GM08714 (cell line): ENCODE results near the gene BRD8.
"Not testable (repeated sequence)": the region's sequence is repeated elsewhere in the genome, so short reads cannot be mapped to it uniquely, and the experiment has no call there.

Source experiments
- H3K4me3 ChIP-seq: fragments of 200-500 bp; sonication (Bioruptor generic); 2 replicates; pipeline ENCODE4 v1.5.1; 2014; ENCODE audit warnings: mild to moderate bottlenecking, low read length, inconsistent platforms
- ZNF274 ChIP-seq: IDR thresholded peaks from 2 replicates; pipeline ENCODE4 v1.6.1; 2012; ENCODE audit warnings: mild to moderate bottlenecking, low read depth, low read length

The BRD8 gene, protein sequence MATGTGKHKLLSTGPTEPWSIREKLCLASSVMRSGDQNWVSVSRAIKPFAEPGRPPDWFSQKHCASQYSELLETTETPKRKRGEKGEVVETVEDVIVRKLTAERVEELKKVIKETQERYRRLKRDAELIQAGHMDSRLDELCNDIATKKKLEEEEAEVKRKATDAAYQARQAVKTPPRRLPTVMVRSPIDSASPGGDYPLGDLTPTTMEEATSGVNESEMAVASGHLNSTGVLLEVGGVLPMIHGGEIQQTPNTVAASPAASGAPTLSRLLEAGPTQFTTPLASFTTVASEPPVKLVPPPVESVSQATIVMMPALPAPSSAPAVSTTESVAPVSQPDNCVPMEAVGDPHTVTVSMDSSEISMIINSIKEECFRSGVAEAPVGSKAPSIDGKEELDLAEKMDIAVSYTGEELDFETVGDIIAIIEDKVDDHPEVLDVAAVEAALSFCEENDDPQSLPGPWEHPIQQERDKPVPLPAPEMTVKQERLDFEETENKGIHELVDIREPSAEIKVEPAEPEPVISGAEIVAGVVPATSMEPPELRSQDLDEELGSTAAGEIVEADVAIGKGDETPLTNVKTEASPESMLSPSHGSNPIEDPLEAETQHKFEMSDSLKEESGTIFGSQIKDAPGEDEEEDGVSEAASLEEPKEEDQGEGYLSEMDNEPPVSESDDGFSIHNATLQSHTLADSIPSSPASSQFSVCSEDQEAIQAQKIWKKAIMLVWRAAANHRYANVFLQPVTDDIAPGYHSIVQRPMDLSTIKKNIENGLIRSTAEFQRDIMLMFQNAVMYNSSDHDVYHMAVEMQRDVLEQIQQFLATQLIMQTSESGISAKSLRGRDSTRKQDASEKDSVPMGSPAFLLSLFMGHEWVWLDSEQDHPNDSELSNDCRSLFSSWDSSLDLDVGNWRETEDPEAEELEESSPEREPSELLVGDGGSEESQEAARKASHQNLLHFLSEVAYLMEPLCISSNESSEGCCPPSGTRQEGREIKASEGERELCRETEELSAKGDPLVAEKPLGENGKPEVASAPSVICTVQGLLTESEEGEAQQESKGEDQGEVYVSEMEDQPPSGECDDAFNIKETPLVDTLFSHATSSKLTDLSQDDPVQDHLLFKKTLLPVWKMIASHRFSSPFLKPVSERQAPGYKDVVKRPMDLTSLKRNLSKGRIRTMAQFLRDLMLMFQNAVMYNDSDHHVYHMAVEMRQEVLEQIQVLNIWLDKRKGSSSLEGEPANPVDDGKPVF

DNA sequence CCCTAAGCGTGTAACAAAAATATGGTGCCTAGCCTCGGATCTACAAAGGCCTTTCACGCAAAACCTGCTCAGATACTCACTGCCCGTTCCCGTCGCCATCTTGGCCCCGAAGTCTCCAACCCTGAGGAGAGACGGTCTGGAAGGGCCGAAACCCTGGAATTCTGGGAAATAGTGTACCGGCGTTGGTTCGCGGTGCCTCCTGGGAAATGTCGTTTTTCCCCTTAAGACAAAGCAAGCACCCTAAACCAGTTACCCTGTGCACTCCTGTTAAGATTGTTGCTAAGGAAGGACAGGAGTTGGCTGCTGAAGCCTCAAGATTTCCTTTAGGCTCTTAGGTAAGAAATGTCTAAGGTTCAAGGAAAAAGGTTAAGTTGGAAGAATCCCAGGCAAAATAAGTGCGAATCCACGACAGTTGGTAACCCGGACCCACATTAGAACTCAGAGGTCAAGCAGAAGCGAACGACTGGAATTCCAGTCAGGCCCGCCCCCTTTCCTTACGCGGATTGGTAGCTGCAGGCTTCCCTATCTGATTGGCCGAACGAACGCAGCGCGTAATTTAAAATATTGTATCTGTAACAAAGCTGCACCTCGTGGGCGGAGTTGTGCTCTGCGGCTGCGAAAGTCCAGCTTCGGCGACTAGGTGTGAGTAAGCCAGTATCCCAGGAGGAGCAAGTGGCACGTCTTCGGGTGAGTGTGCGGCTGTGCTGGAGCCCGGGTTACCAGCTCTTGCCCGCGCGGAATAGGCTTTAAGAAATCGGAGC, at the start of gene BRD8, which contains the start of gene KIF20A:
BRD8 (minus strand) TSS at position 115 of the 761 bp plus-strand sequence; CDS start at position 99, 16 bp downstream.
KIF20A (plus strand) TSS at position 597 of the 761 bp plus-strand sequence. CDS start 569 bp downstream, outside the sequence.
- TF ChIP-seq ZNF274, result no peak
- peak within 1 kb of the TSS; percentile 99 for H3K4me3 ChIP-seq

DNA sequence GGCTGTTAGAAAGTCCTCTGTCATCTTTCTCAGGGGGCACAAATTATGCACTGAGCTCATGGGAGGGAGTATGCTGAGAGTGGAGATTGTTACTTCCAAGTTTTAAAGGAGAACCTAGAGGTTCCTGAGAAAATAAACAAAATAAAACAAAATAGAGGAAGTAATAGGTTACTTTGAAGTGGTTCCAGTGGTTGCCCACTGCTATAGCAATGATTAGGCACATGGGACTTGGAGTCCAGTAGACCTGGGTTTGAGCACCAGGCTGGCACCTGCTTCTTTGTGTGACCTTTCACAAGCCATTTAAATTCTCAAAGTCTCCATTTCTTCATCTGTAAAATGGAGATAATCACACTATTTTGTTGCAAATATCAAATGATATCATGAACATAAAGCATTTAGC, 48.5 kb upstream of the BRD8 start:
- H3K4me3 ChIP-seq, result no peak overlapping the region
- TF ChIP-seq ZNF274, result no peak

DNA sequence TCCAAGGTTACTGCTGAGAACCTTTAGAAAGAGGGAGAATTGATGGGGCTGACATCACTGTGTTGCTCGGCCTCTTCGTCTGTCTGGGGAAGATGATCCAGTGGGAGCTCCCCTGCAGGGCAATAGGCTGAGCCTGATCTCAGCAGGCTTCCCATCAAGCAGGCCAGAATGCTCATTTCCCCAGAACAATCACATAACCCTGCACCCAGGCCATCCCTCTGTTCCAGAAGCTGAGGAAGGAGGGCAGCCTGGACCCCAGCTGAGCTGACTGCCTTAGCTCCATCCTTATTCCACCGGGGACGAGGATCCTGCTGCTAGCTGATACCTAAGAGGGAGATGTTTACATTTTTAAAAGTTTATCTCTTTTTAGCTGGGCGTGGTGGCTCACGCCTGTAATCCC, 46.3 kb upstream of the BRD8 start:
- H3K4me3 ChIP-seq, result no peak overlapping the region
- no peak for TF ChIP-seq ZNF274

DNA sequence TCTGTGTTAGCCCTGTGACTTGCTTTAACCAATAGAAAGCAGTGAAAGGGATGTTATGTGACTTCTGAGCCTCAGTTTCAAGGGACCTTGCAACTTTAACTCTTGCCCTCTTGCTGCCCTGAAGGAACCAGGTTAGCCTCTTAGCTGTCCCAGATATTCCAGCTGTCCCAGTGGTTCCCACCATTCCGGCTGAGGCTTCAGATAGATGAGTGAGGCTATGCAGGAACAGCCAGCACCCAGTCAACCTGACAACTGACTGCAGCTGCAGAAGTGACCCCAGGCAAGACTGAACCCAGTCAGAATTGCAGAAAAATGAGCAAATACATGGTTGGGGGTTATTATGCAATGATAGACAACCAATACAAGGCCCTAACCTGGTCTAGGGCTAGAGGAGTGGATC, 45.1 kb upstream of the BRD8 start:
- no peak overlapping the region for H3K4me3 ChIP-seq
- no peak for TF ChIP-seq ZNF274

DNA sequence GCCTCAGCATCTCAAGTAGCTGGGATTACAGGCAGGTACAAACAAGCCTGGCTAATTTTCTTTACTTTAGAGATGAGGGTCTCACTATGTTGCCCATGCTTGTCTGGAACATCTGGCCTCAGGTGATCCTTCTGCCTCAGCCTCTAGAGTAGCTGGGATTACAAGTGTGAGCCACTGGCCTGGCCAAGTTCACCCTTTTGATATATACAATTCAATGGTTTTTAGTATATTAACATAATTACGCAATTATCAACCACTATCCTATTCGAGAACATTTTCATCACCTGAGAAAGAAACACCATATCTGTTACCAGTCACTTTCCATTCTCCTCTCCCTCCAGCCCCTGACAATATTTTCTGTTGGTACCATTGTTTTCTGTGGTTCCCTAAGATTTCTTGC, 38.4 kb upstream of the BRD8 start:
- H3K4me3 ChIP-seq, result no peak overlapping the region
- no peak for TF ChIP-seq ZNF274

DNA sequence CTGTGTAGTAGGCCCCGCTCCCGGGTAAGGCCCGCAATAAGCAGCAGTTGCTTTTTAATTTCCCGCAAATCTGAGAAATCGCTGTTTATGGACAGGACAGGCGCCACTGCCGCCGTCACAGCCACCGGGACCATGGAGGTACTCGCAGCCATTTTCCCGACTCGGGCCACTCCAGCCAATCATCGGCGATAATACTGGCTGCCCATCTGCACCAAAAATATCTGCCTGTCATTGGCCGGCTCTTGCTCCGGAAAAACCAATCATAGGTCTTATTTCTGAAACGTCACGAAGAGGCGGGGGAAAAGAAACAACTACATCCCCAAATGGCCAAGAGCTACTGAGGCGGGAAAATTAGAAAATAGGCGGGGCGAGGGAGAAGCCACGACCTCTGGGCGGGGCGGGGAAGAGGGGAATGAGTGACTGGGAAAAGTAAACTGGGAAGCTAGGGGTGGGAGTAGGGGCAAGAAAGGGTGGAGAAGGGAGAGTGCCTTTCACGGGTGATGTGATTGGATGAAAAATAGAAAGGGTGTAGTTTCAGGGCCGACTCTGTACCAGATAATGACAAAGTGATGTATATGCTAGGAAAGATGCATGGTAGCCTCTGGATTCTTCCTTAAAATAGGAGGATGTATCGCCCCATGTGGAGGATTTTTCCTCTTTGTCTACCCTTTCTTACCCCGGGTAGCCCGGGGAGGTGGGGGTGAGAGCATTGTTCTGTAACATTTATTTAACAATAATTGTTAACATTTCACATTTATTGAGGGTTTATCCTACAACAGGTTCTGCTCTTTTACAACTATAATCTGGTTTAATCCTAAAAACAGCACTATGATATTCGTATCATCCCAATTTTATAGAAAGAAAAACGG, 35.0 kb upstream of the BRD8 start, which contains the start of gene CDC23:
CDC23 (minus strand) TSS at position 163 of the 869 bp plus-strand sequence; CDS start at position 152, 11 bp downstream.
- TF ChIP-seq ZNF274, result no peak
- H3K4me3 ChIP-seq, result peak within 1 kb of the TSS; percentile 82

DNA sequence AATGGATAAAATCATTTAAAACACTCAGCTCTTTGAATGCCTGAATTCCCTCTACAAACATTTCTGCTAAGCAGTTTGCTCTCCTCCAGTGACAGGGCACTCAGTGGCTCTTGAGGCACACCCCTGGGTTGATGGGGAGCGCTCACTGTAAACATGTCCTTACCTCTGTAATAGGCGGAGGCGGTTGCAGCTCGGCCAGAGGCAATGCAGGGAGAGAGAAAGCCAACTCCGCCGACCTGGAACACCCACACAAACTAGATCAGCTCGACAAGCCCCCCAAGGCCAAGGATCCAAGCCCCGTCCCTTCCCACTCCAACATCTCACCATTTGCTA, 34.4 kb upstream of the BRD8 start:
- peak overlapping the region; percentile 82 for H3K4me3 ChIP-seq

DNA sequence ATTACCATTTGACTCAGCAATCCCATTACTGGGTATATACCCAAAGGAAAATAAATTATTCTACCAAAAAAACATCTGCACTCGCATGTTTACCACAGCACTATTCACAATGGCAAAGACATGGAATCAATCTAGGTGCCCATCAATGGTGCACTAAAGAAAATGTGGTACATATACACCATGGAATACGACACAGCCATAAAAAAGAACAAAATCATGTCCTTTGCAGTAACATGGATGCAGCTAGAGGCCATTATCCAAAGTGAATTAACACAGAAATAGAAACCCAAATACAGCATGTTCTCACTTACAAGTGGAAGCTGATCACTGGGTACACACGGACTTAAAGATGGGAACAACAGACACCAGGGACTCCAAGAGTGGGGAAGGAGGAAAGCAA, 32.6 kb upstream of the BRD8 start:
- TF ChIP-seq ZNF274, result no peak
- no peak overlapping the region for H3K4me3 ChIP-seq

More for the DNA sequence above, 34.4 kb upstream of the BRD8 start:
- no peak for TF ChIP-seq ZNF274

DNA sequence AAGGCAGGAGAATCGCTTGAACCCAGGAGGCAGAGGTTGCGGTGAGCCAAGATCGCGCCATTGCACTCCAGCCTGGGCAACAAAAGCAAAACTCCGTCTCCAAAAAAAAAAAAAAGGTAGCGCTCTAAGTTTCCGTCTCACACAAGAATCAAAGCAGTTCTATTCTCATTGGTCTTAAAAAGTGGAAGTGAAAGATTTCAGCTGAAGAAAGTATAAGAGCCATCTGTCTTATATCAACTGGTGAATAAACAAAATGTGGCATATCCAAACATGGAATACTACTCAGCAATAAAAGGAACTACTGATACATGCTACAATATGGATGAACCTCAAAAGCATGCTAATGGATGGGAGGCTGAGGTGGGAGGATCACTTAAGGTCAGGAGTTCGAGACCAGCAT, 15.4 kb upstream of the BRD8 start:
- H3K4me3 ChIP-seq, result not testable (repeated sequence)

DNA sequence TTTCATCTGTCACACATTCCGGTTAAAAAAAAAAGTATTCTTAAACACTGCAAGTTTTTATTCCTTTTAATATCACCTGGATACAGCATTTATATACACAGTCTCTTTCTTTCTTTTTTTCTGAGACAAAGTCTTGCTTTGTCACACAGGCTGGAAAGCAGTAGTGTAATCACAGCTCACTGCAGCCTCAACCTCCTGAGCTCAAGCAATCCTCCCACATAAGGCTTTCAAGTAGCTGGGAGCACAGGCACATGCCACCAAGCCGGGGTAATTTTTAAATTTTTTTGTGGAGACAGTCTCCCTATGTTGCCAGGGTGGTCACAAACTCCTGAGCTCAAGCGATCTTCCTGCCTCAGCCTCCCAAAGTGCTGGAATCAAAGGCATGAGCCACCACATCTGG, 14.4 kb upstream of the BRD8 start:
- TF ChIP-seq ZNF274, result no peak

DNA sequence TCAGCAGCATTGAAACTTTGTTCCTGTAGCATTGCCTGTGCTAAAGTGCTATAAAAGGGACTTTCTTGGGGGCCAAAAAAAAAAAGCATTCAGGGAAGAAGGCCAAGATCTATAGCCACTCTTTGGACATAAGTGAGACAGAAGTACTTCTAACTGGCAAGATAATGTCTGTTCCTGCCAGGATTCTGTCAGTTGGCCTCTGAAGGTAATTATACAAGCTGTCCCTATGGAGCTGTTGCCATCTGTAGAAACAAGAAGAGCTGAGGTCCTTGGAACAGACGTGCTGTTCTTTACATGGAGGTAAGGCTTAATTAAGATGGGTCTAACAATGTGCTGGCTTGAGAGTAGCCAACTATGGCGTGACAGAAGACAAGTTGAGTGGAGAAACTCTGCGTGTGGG, 10.2 kb upstream of the BRD8 start:
- TF ChIP-seq ZNF274, result no peak

More for the DNA sequence above, 14.4 kb upstream of the BRD8 start:
- no peak overlapping the region for H3K4me3 ChIP-seq

DNA sequence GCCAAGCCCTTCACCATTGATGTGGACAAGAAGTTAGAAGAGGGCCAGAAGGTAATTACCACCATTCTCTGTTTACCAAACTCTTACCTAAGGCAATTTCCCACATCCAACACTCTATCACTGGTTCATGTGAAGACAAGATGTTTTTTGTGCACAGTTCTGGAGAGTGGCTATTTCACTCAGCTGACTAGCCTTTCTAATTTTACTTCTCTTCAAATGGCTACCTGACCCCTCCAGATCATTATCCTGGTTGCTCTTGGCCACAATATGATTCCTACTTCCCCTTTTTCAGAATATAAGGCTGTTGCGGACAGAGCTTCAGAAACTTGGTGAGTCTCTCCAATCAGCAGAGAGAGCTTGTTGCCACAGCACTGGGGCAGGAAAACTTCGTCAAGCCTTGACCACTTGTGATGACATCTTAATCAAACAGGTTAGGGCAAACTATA, 7.6 kb upstream of the BRD8 start:
- TF ChIP-seq ZNF274, result no peak
- H3K4me3 ChIP-seq, result no peak overlapping the region

More for the DNA sequence above, 10.2 kb upstream of the BRD8 start:
- H3K4me3 ChIP-seq, result no peak overlapping the region

DNA sequence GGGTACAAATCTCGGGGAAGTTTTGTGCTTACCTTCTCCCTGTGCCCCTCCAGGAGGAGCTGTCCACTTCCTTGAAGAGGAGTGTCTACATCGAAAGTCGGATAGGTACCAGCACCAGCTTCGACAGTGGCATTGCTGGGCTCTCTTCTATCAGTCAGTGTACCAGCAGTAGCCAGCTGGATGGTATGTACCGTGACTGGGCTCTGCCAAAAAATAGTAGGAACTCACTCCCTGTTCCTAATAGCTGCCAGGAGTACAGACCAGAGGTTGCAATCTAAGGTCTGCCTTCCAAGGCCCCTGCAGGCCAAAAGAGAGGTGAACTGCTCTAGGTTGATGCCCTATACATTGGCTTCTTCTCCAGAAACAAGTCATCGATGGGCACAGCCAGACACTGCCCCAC, 4.4 kb upstream of the BRD8 start:
- no peak for TF ChIP-seq ZNF274
- no peak overlapping the region for H3K4me3 ChIP-seq
